OCI-LY1 (cell line): Measurements from ENCODE around the gene CD2AP.

ENCODE experiments used
- H2AFZ ChIP-seq: fragments of 200-600 bp; sonication (generic), shearing (Covaris generic); 2 replicates; pipeline ENCODE4 v1.6.0; 2014; ENCODE audit warnings: antibody characterized with exemption, mild to moderate bottlenecking, low read length
- H3F3A ChIP-seq: fragments of 200-600 bp; sonication (generic), shearing (Covaris generic); 2 replicates; pipeline ENCODE4 v1.6.0; 2014; ENCODE audit warnings: mild to moderate bottlenecking, antibody characterized with exemption, low read length, moderate library complexity; ENCODE audit not compliant: insufficient read depth
- H3K27ac ChIP-seq: fragments of 200-600 bp; sonication (generic); 2 replicates; pipeline ENCODE4 v1.5.1; 2014; ENCODE audit warnings: low read length, mixed run types, mild to moderate bottlenecking, low read depth; ENCODE audit not compliant: poor library complexity, severe bottlenecking
- H3K27me3 ChIP-seq: fragments of 200-600 bp; sonication (generic); 2 replicates; pipeline ENCODE4 v1.6.0; 2014; ENCODE audit warnings: antibody characterized with exemption, mild to moderate bottlenecking, low read length, moderate library complexity; ENCODE audit not compliant: insufficient read depth
- H3K36me3 ChIP-seq: fragments of 200-600 bp; sonication (generic); 2 replicates; pipeline ENCODE4 v1.6.1; 2014; ENCODE audit warnings: mild to moderate bottlenecking, antibody characterized with exemption, low read length, moderate library complexity, mixed read lengths; ENCODE audit not compliant: insufficient read depth
- H3K4me1 ChIP-seq: fragments of 200-600 bp; sonication (generic); 2 replicates; pipeline ENCODE4 v1.5.1; 2014; ENCODE audit warnings: mild to moderate bottlenecking, low read length, moderate library complexity; ENCODE audit not compliant: insufficient read depth, severe bottlenecking
- H3K4me2 ChIP-seq: fragments of 200-600 bp; sonication (generic), shearing (Covaris generic); 2 replicates; pipeline ENCODE4 v1.6.1; 2014; ENCODE audit warnings: low read length
- H3K4me3 ChIP-seq: fragments of 200-600 bp; sonication (generic); 2 replicates; pipeline ENCODE4 v1.5.1; 2014; ENCODE audit warnings: low read length, low read depth, mild to moderate bottlenecking, mixed read lengths; ENCODE audit not compliant: poor library complexity, severe bottlenecking
- H3K79me2 ChIP-seq: fragments of 200-600 bp; shearing (Covaris generic); 2 replicates; pipeline ENCODE4 v1.6.1; 2016; ENCODE audit warnings: mixed run types, low read length, mixed read lengths; ENCODE audit not compliant: insufficient read depth
- H3K9ac ChIP-seq: fragments of 200-600 bp; sonication (generic), shearing (Covaris generic); 2 replicates; pipeline ENCODE4 v1.6.1; 2014; ENCODE audit warnings: mild to moderate bottlenecking, low read length, mixed read lengths
- H3K9me2 ChIP-seq: fragments of 200-600 bp; sonication (generic), shearing (Covaris generic); 2 replicates; pipeline ENCODE4 v1.6.1; 2014; ENCODE audit warnings: low read depth, mild to moderate bottlenecking, low read length, mixed read lengths
- H3K9me3 ChIP-seq: fragments of 200-600 bp; shearing (Covaris generic); 2 replicates; pipeline ENCODE4 v1.6.1; 2014; ENCODE audit warnings: low read length, mixed read lengths
- H4K20me1 ChIP-seq: fragments of 200-600 bp; sonication (generic), shearing (Covaris generic); 2 replicates; pipeline ENCODE4 v1.6.0; 2016; ENCODE audit warnings: mild to moderate bottlenecking, low read length; ENCODE audit not compliant: insufficient read depth
- EZH2 ChIP-seq: fragments of 200-600 bp; sonication (generic), shearing (Covaris generic); IDR thresholded peaks from 2 replicates; pipeline ENCODE4 v1.8.0; 2017; ENCODE audit warnings: borderline replicate concordance, mixed run types, mild to moderate bottlenecking, antibody characterized with exemption, low read length, moderate library complexity, mixed read lengths
- TF ChIP-seq, protein P1 (sequence below): fragments of 200-600 bp; sonication (generic), shearing (Covaris generic); IDR thresholded peaks from 2 replicates; pipeline ENCODE4 v1.5.1; 2017; ENCODE audit warnings: mild to moderate bottlenecking, antibody characterized with exemption, low read length, moderate library complexity, mixed read lengths

The CD2AP gene

DNA sequence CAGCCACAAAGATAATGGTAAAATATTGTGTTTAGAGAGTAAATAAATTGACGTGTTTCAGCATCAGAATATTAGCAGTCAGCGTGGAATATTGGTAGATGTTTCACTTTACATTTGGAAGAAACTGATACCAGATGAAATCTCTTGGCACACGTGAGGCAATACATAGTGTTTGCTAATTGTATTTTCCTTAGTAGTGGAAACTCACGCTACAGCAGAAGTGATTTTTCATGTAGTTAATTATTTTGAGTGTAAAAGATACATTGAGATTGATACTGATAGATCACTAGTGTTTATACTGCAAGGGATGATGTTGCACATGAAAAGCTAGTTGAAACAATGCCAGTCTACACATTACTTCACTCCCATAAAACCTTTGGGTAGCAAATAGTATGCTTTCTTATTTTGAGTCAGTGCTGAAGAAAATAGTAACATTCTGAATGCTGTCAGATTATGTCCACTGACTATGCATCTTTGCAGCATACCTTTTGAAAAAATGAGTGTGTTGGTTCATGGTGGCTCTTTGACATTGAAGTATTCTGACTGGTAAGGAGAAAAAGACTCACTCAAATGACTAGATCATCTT is 59.3 kb downstream of the CD2AP start:
- Histone ChIP-seq H3K4me1 (no peaks in the 10 kb centered on the region), H3K4me3 (no peak overlapping the region), H3K79me2 (0 out of 2 replicates have a peak, but pooled peaks cover 6% of the 10 kb centered on the region), H3F3A (no peaks in the 10 kb centered on the region), H3K4me2 (no peak overlapping the region), H4K20me1 (no peaks in the 10 kb centered on the region), H3K27me3 (no peaks in the 10 kb centered on the region), H3K9ac (no peak overlapping the region), H2AFZ (no peak overlapping the region), H3K27ac (no peak overlapping the region), H3K9me2 (no peaks in the 10 kb centered on the region), H3K9me3 (no peaks in the 10 kb centered on the region), H3K36me3 (peaks cover 59% of the 10 kb centered on the region)
- TF ChIP-seq, protein P1, sequence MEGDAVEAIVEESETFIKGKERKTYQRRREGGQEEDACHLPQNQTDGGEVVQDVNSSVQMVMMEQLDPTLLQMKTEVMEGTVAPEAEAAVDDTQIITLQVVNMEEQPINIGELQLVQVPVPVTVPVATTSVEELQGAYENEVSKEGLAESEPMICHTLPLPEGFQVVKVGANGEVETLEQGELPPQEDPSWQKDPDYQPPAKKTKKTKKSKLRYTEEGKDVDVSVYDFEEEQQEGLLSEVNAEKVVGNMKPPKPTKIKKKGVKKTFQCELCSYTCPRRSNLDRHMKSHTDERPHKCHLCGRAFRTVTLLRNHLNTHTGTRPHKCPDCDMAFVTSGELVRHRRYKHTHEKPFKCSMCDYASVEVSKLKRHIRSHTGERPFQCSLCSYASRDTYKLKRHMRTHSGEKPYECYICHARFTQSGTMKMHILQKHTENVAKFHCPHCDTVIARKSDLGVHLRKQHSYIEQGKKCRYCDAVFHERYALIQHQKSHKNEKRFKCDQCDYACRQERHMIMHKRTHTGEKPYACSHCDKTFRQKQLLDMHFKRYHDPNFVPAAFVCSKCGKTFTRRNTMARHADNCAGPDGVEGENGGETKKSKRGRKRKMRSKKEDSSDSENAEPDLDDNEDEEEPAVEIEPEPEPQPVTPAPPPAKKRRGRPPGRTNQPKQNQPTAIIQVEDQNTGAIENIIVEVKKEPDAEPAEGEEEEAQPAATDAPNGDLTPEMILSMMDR: no peak
- no peak for TF ChIP-seq EZH2

DNA sequence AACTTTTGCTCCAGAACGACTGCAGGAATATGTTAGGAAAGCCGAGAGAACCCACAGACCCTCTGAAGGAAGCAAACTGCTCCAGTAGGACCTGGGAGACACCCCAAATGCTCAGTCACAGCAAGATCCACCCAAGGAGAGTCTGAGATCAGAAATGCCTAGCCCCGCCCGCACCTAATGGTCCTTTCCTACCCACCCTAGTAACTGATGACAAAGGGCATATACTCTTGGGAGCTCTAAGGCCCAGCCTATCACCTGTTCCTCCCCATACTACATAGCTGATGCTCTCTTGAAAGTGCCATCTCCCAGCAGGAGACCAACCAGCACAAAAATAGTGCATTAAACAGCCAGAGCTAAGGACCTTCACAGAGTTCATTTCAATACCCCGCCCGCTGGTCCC is 67.6 kb downstream of the CD2AP start:
- no peaks in the 10 kb centered on the region for H3K9me2 ChIP-seq
- no peak overlapping the region for H2AFZ ChIP-seq
- no peaks in the 10 kb centered on the region for H3F3A ChIP-seq
- H3K27me3 ChIP-seq: no peaks in the 10 kb centered on the region
- H3K9ac ChIP-seq: no peak overlapping the region
- H3K79me2 ChIP-seq: no peaks in the 10 kb centered on the region
- no peaks in the 10 kb centered on the region for H3K4me1 ChIP-seq
- no peaks in the 10 kb centered on the region for H4K20me1 ChIP-seq
- no peak overlapping the region for H3K27ac ChIP-seq
- TF ChIP-seq, protein P1: no peak
- no peak for TF ChIP-seq EZH2
- no peak overlapping the region for H3K4me3 ChIP-seq
- H3K9me3 ChIP-seq: no peaks in the 10 kb centered on the region
- no peak overlapping the region for H3K4me2 ChIP-seq
- peaks cover 61% of the 10 kb centered on the region for H3K36me3 ChIP-seq

DNA sequence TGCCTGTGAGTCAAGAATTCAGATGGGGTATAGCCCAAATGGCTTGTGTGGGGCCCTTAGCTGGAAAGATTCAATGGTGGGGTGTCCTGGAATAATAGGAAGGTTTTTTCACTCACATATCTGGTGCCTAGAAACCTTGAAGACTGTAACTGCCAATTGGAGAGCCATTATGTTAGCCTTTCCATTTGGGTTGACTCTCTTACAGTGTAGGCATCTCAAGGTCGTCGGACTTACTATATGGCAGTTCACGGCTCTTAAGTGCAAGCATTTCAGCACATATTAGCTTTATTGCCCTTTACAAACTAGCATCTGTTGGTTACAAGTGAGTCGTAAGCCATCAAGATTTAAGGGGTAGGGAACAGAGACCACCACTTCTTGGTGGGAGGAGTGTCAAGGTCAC is 74.1 kb downstream of the CD2AP start:
- Histone ChIP-seq H3K9me3 (no peaks in the 10 kb centered on the region), H3K4me1 (no peaks in the 10 kb centered on the region), H3K4me3 (no peak overlapping the region), H4K20me1 (no peaks in the 10 kb centered on the region), H3F3A (no peaks in the 10 kb centered on the region), H3K9ac (no peak overlapping the region), H3K79me2 (peaks cover 4% of the 10 kb centered on the region; the same call in 1 of the 2 replicates), H3K4me2 (no peak overlapping the region), H3K27ac (no peak overlapping the region), H3K27me3 (no peaks in the 10 kb centered on the region), H3K36me3 (peaks cover 37% of the 10 kb centered on the region), H2AFZ (no peak overlapping the region), H3K9me2 (no peaks in the 10 kb centered on the region)
- TF ChIP-seq, protein P1: no peak
- TF ChIP-seq EZH2: no peak
